H1 (cell line): Measurements from ENCODE around the gene ZNF407. TPM values are rescaled to one million over a fixed set of nuclear protein-coding genes. Genes with fewer than 3 reads are reported as not detected.

Experiments
- CTCF ChIA-PET: fragments of 300-600 bp; sonication (Branson Sonifier 250); formaldehyde crosslinking; loops from one replicate; lab custom pipeline; 2021; ENCODE audit not compliant: partially characterized antibody; lab: Charles Lee
- POLR2A ChIA-PET: fragments of 300-600 bp; sonication (Branson Sonifier 250); formaldehyde crosslinking; loops from one replicate; lab custom pipeline; 2021; ENCODE audit warnings: inconsistent platforms; ENCODE audit not compliant: partially characterized antibody; lab: Charles Lee
- DNase-seq, 2 experiments: peaks; one replicate each; pipeline versions ENCODE4 v3.0.0 to v3.0.0-alpha.2; 2010 to 2022; ENCODE audit warnings: low spot score in 2 of 2, low read depth in 1 of 2, mixed read lengths in 1 of 2
- FAIRE-seq: peaks from 2 replicates; lab custom pipeline; 2011; peaks lifted over from hg19 to GRCh38; lab: Jason Lieb, UNC
- H2AFZ ChIP-seq: 2 replicates; pipeline ENCODE4 v1.8.1; 2012; ENCODE audit warnings: low read length, inconsistent platforms
- H2AK5ac ChIP-seq: 2 replicates; pipeline ENCODE4 v1.6.1; 2013; ENCODE audit warnings: low read depth, low read length
- H2BK120ac ChIP-seq: replicated peaks from 2 replicates; pipeline ENCODE3; 2013; ENCODE audit warnings: low read depth, low read length, inconsistent platforms
- H2BK12ac ChIP-seq: 2 replicates; pipeline ENCODE4 v1.6.1; 2013; ENCODE audit warnings: low read depth, low read length
- H2BK15ac ChIP-seq: 2 replicates; pipeline ENCODE4 v1.6.1; 2013; ENCODE audit warnings: low read length
- H2BK20ac ChIP-seq: 2 replicates; pipeline ENCODE4 v1.6.1; 2013; ENCODE audit warnings: low read length
- H2BK5ac ChIP-seq: 2 replicates; pipeline ENCODE4 v1.6.1; 2013; ENCODE audit warnings: low read depth, low read length
- H3K14ac ChIP-seq: 2 replicates; pipeline ENCODE4 v1.6.1; 2013; ENCODE audit warnings: inconsistent platforms; ENCODE audit not compliant: insufficient read length
- H3K18ac ChIP-seq: 2 replicates; pipeline ENCODE4 v1.6.1; 2013; ENCODE audit warnings: low read length; ENCODE audit errors: extremely low read depth
- H3K23ac ChIP-seq: 2 replicates; pipeline ENCODE4 v1.6.1; 2013; ENCODE audit warnings: inconsistent platforms; ENCODE audit not compliant: insufficient read length
- H3K23me2 ChIP-seq: 2 replicates; pipeline ENCODE4 v1.6.1; 2013; ENCODE audit warnings: low read depth, low read length
- H3K27ac ChIP-seq: 2 replicates; pipeline ENCODE4 v1.6.1; 2011; ENCODE audit warnings: low read depth, low read length, inconsistent platforms
- H3K27me3 ChIP-seq, 4 experiments: replicated peaks in 1 of 4; 1 replicate in 1 of 4; 2 replicates in 3 of 4; pipeline versions ENCODE4 v1.6.1 to v1.8.1; 2011 to 2013; ENCODE audit warnings: low read length in 3 of 4, mild to moderate bottlenecking in 3 of 4, inconsistent platforms in 2 of 4, mixed read lengths in 2 of 4, moderate library complexity in 1 of 4; ENCODE audit not compliant: control insufficient read depth in 3 of 4, insufficient read depth in 3 of 4; ENCODE audit errors: extremely low read depth in 1 of 4
- H3K36me3 ChIP-seq, 4 experiments: 2 replicates each; pipeline versions ENCODE4 v1.6.1 to v1.8.1; 2011 to 2013; ENCODE audit warnings: mild to moderate bottlenecking in 4 of 4, low read length in 3 of 4, moderate library complexity in 2 of 4, control low read depth in 1 of 4, inconsistent platforms in 1 of 4; ENCODE audit not compliant: insufficient read depth in 4 of 4, control insufficient read depth in 2 of 4
- H3K4ac ChIP-seq: replicated peaks from 2 replicates; pipeline ENCODE3; 2013; ENCODE audit warnings: low read length, low read depth, mixed read lengths, inconsistent platforms; ENCODE audit not compliant: insufficient read length
- H3K4me1 ChIP-seq, 4 experiments: replicated peaks in 1 of 4; 1 replicate in 1 of 4; 2 replicates in 3 of 4; pipeline versions ENCODE4 v1.6.1 to v1.8.1; 2011 to 2013; ENCODE audit warnings: low read length in 3 of 4, inconsistent platforms in 2 of 4, mixed read lengths in 1 of 4; ENCODE audit not compliant: insufficient read depth in 4 of 4, control insufficient read depth in 3 of 4
- H3K4me2 ChIP-seq, 2 experiments: 2 replicates each; pipeline versions ENCODE4 v1.6.1 to v1.8.1; 2011 to 2013; ENCODE audit warnings: low read depth in 2 of 2, low read length in 2 of 2, control low read depth in 1 of 2, inconsistent platforms in 1 of 2, mild to moderate bottlenecking in 1 of 2; ENCODE audit not compliant: insufficient read depth in 1 of 2
- H3K4me3 ChIP-seq, 4 experiments: fragments of 200-600, 300-600 bp in 1 of 4; sonication (generic), shearing (Covaris generic), sonication (Bioruptor Twin) in 1 of 4; 2 replicates each; pipeline versions ENCODE4 v1.5.1 to v1.8.1; 2011 to 2016; ENCODE audit warnings: low read length in 4 of 4, low read depth in 3 of 4, control low read depth in 2 of 4, inconsistent platforms in 2 of 4, mild to moderate bottlenecking in 2 of 4, mixed read lengths in 1 of 4, moderate library complexity in 1 of 4; ENCODE audit not compliant: insufficient read depth in 2 of 4; ENCODE audit errors: extremely low read depth in 1 of 4
- H3K56ac ChIP-seq: replicated peaks from 2 replicates; pipeline ENCODE3; 2013; ENCODE audit warnings: low read depth, mild to moderate bottlenecking, mixed read lengths, low read length, inconsistent platforms; ENCODE audit not compliant: insufficient read length
- H3K79me1 ChIP-seq: 2 replicates; pipeline ENCODE4 v1.6.1; 2013; ENCODE audit warnings: low read depth, low read length, control low read depth
- H3K79me2 ChIP-seq, 2 experiments: 2 replicates each; pipeline versions ENCODE4 v1.6.1 to v1.8.1; 2012 to 2013; ENCODE audit warnings: low read length in 2 of 2, mild to moderate bottlenecking in 2 of 2, inconsistent platforms in 1 of 2; ENCODE audit not compliant: insufficient read depth in 2 of 2, control insufficient read depth in 1 of 2
- H3K9ac ChIP-seq, 4 experiments: replicated peaks in 1 of 4; 1 replicate in 1 of 4; 2 replicates in 3 of 4; pipeline versions ENCODE4 v1.6.1 to v1.8.1; 2011 to 2013; ENCODE audit warnings: low read depth in 3 of 4, low read length in 3 of 4, control low read depth in 2 of 4, mild to moderate bottlenecking in 2 of 4, moderate library complexity in 2 of 4, inconsistent platforms in 1 of 4; ENCODE audit errors: extremely low read depth in 1 of 4
- H3K9me3 ChIP-seq, 2 experiments: 2 replicates each; pipeline versions ENCODE4 v1.6.1 to v1.8.1; 2012 to 2013; ENCODE audit warnings: mild to moderate bottlenecking in 2 of 2, moderate library complexity in 2 of 2, control low read depth in 1 of 2, inconsistent platforms in 1 of 2, low read depth in 1 of 2, low read length in 1 of 2, mixed read lengths in 1 of 2; ENCODE audit not compliant: insufficient read depth in 2 of 2
- H4K20me1 ChIP-seq, 2 experiments: replicated peaks in 1 of 2; 2 replicates each; pipeline versions ENCODE3 to v1.8.1; 2011 to 2013; ENCODE audit warnings: inconsistent platforms in 2 of 2, low read length in 2 of 2, mild to moderate bottlenecking in 1 of 2; ENCODE audit not compliant: insufficient read depth in 2 of 2, control insufficient read depth in 1 of 2
- H4K5ac ChIP-seq: 2 replicates; pipeline ENCODE4 v1.6.1; 2013; ENCODE audit warnings: low read length, low read depth, mixed read lengths, inconsistent platforms; ENCODE audit not compliant: insufficient read length
- H4K8ac ChIP-seq: 2 replicates; pipeline ENCODE4 v1.8.0; 2013; ENCODE audit warnings: mild to moderate bottlenecking, moderate library complexity, low read length, inconsistent platforms; ENCODE audit not compliant: insufficient read depth; ENCODE audit errors: extremely low read depth
- H4K91ac ChIP-seq: replicated peaks from 2 replicates; pipeline ENCODE3; 2013; ENCODE audit warnings: low read length, mixed read lengths, inconsistent platforms; ENCODE audit not compliant: insufficient read length
- BCL11A ChIP-seq, 2 experiments: IDR thresholded peaks; one replicate each; pipeline ENCODE4 v1.6.1; 2011; ENCODE audit warnings: low read depth in 2 of 2, low read length in 2 of 2, mild to moderate bottlenecking in 2 of 2
- CBX5 ChIP-seq: fragments of 300-800, 300-1000 bp; sonication (generic); IDR thresholded peaks from 2 replicates; pipeline ENCODE4 v1.7.1; 2016; ENCODE audit warnings: antibody characterized with exemption, low read length, low read depth
- CHD2 ChIP-seq: IDR thresholded peaks from 2 replicates; pipeline ENCODE4 v1.6.1; 2012; ENCODE audit warnings: low read length, improper control_type of control experiment
- HDAC6 ChIP-seq: IDR thresholded peaks from one replicate; pipeline ENCODE4 v1.7.1; 2012; ENCODE audit warnings: low read depth, mild to moderate bottlenecking, inconsistent platforms, low read length, moderate library complexity
- MAFK ChIP-seq: IDR thresholded peaks from 2 replicates; pipeline ENCODE4 v1.6.1; 2012; ENCODE audit warnings: low read depth, mild to moderate bottlenecking, improper control_type of control experiment, low read length
- POU5F1 ChIP-seq: IDR thresholded peaks from 2 replicates; pipeline ENCODE4 v1.6.1; 2011; ENCODE audit warnings: low read depth, mild to moderate bottlenecking, low read length, moderate library complexity
- RXRA ChIP-seq: IDR thresholded peaks from 2 replicates; pipeline ENCODE4 v1.6.1; 2011; ENCODE audit warnings: low read depth, mild to moderate bottlenecking, low read length, moderate library complexity; ENCODE audit not compliant: insufficient read depth
- SIN3A ChIP-seq, 2 experiments: IDR thresholded peaks in 1 of 2; conservative IDR thresholded peaks in 1 of 2; 2 replicates each; pipeline ENCODE4 v1.6.1; 2011 to 2012; ENCODE audit warnings: low read length in 2 of 2, improper control_type of control experiment in 1 of 2, low read depth in 1 of 2, mild to moderate bottlenecking in 1 of 2
- SIX5 ChIP-seq: IDR thresholded peaks from 2 replicates; pipeline ENCODE4 v1.6.1; 2011; ENCODE audit warnings: mild to moderate bottlenecking, low read depth, low read length
- SP2 ChIP-seq: IDR thresholded peaks from 2 replicates; pipeline ENCODE4 v1.6.1; 2012; ENCODE audit warnings: mild to moderate bottlenecking, low read length, inconsistent platforms
- ZNF274 ChIP-seq: IDR thresholded peaks from 2 replicates; pipeline ENCODE4 v1.7.0; 2012; ENCODE audit warnings: low read length, borderline replicate concordance; ENCODE audit errors: extremely low read depth
- WGBS, 2 experiments: shearing (Covaris generic) in 1 of 2; methylation state at CpG; one replicate each; pipeline versions ENCODE4 v1.1.6 to v1.1.7; 2013 to 2015; ENCODE audit warnings: low lambda C conversion rate in 2 of 2, mixed read lengths in 2 of 2, inconsistent platforms in 1 of 2, low coverage in 1 of 2, missing lambda C conversion rate in 1 of 2; ENCODE audit not compliant: insufficient replicate concordance in 2 of 2, insufficient coverage in 1 of 2, insufficient read length in 1 of 2; ENCODE audit errors: extremely low coverage in 1 of 2, missing lambda C conversion rate in 1 of 2; 5-methylcytosine and 5-hydroxymethylcytosine counted together
- polyA plus RNA-seq, 7 experiments: library from polyadenylated mRNA; depleted of rRNA in 3 of 7; stranded (reverse) in 5 of 7; unstranded in 2 of 7; fragments of >200 nt in 5 of 7; fragments of 200-250 nt in 2 of 7; gene quantifications; 1 replicate in 5 of 7; 2 replicates in 1 of 7; 4 replicates in 1 of 7; pipeline versions ENCODE4 v1.2.1 to v1.2.3, GENCODE V29; 2011 to 2013; ENCODE audit warnings: missing spikeins in 2 of 7, mixed read lengths in 2 of 7
- total RNA-seq: library from RNA; stranded (reverse); fragmentation: NEBNext Ultra II Directional; extraction: Animal tissue kit (Norgen Biotek cat#: 25700); gene quantifications from 2 replicates; pipeline ENCODE4 v1.2.1, GENCODE V29; 2021

ZNF407 gene
- total and polyA plus RNA-seq, 2 of the 8 experiments (the other 6 are each of a cell fraction or from before 2014, with no cell fraction given), result 1.5 to 6.8 TPM

DNA sequence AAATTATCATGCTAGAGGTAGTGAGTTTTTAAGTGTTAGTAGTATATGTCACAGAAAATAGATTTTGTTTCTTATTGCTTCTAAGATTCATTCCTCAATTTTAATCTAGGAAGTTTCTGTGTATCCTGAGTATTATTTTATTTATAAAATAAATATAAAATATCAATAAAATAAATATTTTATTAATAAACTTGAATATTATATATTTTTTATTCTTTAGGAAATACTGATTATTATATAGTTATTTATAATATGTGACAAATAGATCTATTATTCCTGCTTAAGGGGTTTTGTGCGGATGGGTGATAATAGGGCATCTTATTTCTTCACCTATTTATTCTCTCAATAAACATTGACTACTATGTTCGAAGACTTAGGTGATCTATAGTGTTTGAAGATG lies 191.0 kb downstream of the ZNF407 start:
- DNase-seq, result no peak
- Histone ChIP-seq H3K4ac (no peak overlapping the region), H2AK5ac (no peak overlapping the region), H3K18ac (no peak overlapping the region), H3K4me2 (no peak overlapping the region), H3K79me2 (no peaks in the 10 kb centered on the region), H3K4me3 (no peak overlapping the region), H3K27ac (no peak overlapping the region), H3K27me3 (no peaks in the 10 kb centered on the region), H2BK15ac (no peak overlapping the region), H4K91ac (no peak overlapping the region), H2BK12ac (no peak overlapping the region), H2AFZ (no peak overlapping the region), H4K5ac (no peak overlapping the region), H4K20me1 (no peaks in the 10 kb centered on the region), H2BK120ac (no peak overlapping the region), H3K23me2 (no peaks in the 10 kb centered on the region), H4K8ac (no peak overlapping the region), H3K36me3 (no peaks in the 10 kb centered on the region; a peak in 2 of 8 replicates), H3K4me1 (peaks cover 0 to under 1% (median 0%) of the 10 kb centered on the region in 4 experiments; a peak in 2 of 7 replicates), H2BK5ac (no peak overlapping the region), H3K79me1 (no peaks in the 10 kb centered on the region), H3K14ac (no peak overlapping the region), H2BK20ac (no peak overlapping the region), H3K9me3 (no peaks in the 10 kb centered on the region), H3K56ac (no peak overlapping the region), H3K23ac (no peak overlapping the region), H3K9ac (no peak overlapping the region)
- TF ChIP-seq HDAC6, result no peak
- TF ChIP-seq SP2, result no peak
- no peak for TF ChIP-seq MAFK
- TF ChIP-seq ZNF274, result no peak
- no peak for TF ChIP-seq SIN3A (conservative IDR thresholded peaks at IDR 0.05 in 1 of 2, IDR thresholded peaks at IDR 0.05 in 1 of 2; ENCODE audit: low read depth in 1 of 2, low read length in 2 of 2)
- TF ChIP-seq POU5F1, result no peak
- TF ChIP-seq SIX5, result no peak
- TF ChIP-seq CBX5, result no peak
- no peak for TF ChIP-seq RXRA
- TF ChIP-seq CHD2, result no peak
- TF ChIP-seq BCL11A (IDR thresholded peaks at IDR 0.05; ENCODE audit: low read depth in 2 of 2, low read length in 2 of 2), result no peak
- 36% methylated on average over 2 of the region's 2 CpGs; no CpG with 5 or more reads in 1 of the 2 experiments for WGBS, 2 experiments
- ChIA-PET POLR2A (no interaction called here), CTCF (interaction anchor here (1.6 kb wide), 1 partner anchor 31 kb away, joined by 5 read pairs; no protein-coding TSS in a partner anchor)
- no peak for FAIRE-seq
